Transverse colon (tissue), 4 donors: Measurements from ENCODE around the gene PRDM12. TPM values are rescaled to one million over a fixed set of nuclear protein-coding genes. Genes with fewer than 3 reads are reported as not detected.

Source experiments
- DNase-seq: peaks from one replicate; pipeline ENCODE4 v3.0.0-alpha.2; 2019
- H3K27ac ChIP-seq, 4 donors: fragments of 200-600 bp; sonication (generic); 2 replicates each; pipeline ENCODE4 v1.5.1; 2016 to 2018; ENCODE audit warnings: inconsistent platforms in 4 of 4
- H3K27me3 ChIP-seq: fragments of 200-600 bp; sonication (generic); 2 replicates; pipeline ENCODE4 v1.5.1; 2017; ENCODE audit warnings: inconsistent platforms
- H3K36me3 ChIP-seq, 4 donors: fragments of 200-600 bp; sonication (generic); 2 replicates each; pipeline ENCODE4 v1.5.1; 2017 to 2019; ENCODE audit warnings: inconsistent platforms in 4 of 4
- H3K4me1 ChIP-seq, 4 donors: fragments of 200-600 bp; sonication (generic); 2 replicates each; pipeline ENCODE4 v1.5.1; 2017 to 2020; ENCODE audit warnings: inconsistent platforms in 4 of 4
- H3K4me3 ChIP-seq, 4 donors: fragments of 200-600 bp; sonication (generic); 1 replicate in 1 of 4; 2 replicates in 3 of 4; pipeline versions ENCODE4 v1.5.1 to v1.6.1; 2017 to 2019; ENCODE audit warnings: inconsistent platforms in 4 of 4
- H3K9me3 ChIP-seq, 2 donors: fragments of 200-600 bp; sonication (generic); 2 replicates each; pipeline ENCODE4 v1.5.1; 2017 to 2019; ENCODE audit warnings: inconsistent platforms in 2 of 2
- CTCF ChIP-seq, 5 experiments: fragments of 200-600 bp in 3 of 5; fragments of 450-650 bp in 2 of 5; sonication (generic) in 3 of 5; IDR thresholded peaks; 1 replicate in 2 of 5; 2 replicates in 3 of 5; pipeline ENCODE4 v1.5.1; 2016 to 2017; ENCODE audit warnings: antibody characterized with exemption in 5 of 5, inconsistent platforms in 3 of 5, mild to moderate bottlenecking in 2 of 5, moderate library complexity in 1 of 5
- EP300 ChIP-seq: sonication (generic); formaldehyde crosslinking; IDR thresholded peaks from one replicate; pipeline ENCODE4 v1.6.1; 2017; ENCODE audit warnings: antibody characterized with exemption, low read depth
- POLR2A ChIP-seq: fragments of 450-650 bp; IDR thresholded peaks from one replicate; pipeline ENCODE4 v1.6.1; 2016; ENCODE audit warnings: antibody characterized with exemption, mild to moderate bottlenecking, moderate library complexity
- POLR2AphosphoS5 ChIP-seq, 3 donors: sonication (generic); formaldehyde crosslinking; IDR thresholded peaks; one replicate each; pipeline ENCODE4 v1.6.1; 2016; ENCODE audit warnings: antibody characterized with exemption in 3 of 3
- WGBS, 2 donors: methylation state at CpG; one replicate each; pipeline ENCODE4 v1.1.5; 2018; ENCODE audit warnings: low coverage in 1 of 2; 5-methylcytosine and 5-hydroxymethylcytosine counted together
- in situ Hi-C, 4 donors: fragments of 200-750 bp; cut with MboI; loops; one replicate each; pipeline versions ENCODE4 v1.15.0 to v1.15.1; 2017; ENCODE audit warnings: low sequenced_read_pairs in 3 of 4, low pct_ligation_motif_present in 1 of 4, low pct_unique_long_range_greater_than_20kb in 1 of 4
- intact Hi-C: fragments of 100-400 bp; cut with DNase I; formaldehyde crosslinking; loops from one replicate; pipeline ENCODE4 v1.15.1; 2023; ENCODE audit warnings: low total_unique reads
- total RNA-seq, 4 donors: library from RNA; depleted of rRNA; stranded (reverse); fragments of >200 nt; gene quantifications; one replicate each; pipeline ENCODE4 v1.1.0, GENCODE V29; 2016

PRDM12 gene
- total RNA-seq, 4 donors from 2014 or later, result not detected

DNA sequence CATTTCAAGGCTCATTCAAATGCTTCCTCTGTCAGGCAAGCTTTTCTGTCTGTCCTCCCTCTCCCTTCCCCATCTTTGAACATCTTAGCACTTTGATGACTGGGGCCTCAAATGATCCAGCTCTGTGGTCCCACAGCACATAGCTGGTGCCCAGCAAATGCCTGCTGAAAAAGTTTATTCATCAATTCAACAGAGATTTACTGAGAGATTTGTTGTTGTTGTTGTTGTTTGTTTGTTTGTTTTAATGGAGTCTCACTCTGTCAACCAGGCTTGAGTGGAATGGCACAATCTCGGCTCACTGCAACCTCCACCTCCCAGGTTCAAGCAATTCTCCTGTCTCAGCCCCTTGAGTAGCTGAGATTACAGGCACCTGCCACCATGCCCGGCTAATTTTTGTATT, 23.2 kb downstream of the PRDM12 start:
- Histone ChIP-seq H3K27ac (no peak overlapping the region), H3K9me3 (no peaks in the 10 kb centered on the region), H3K4me3 (no peak overlapping the region), H3K4me1 (peaks cover 0 to 10% (median 7%) of the 10 kb centered on the region in 4 donors), H3K36me3 (no peaks in the 10 kb centered on the region), H3K27me3 (no peaks in the 10 kb centered on the region)
- 80 to 84% methylated on average over 2 of the region's 2 CpGs for WGBS, 2 donors
- in situ Hi-C loops (loop anchor here in 1 of 4 donors (10.0 kb wide), 1 partner anchor 233 kb away; no protein-coding TSS in a partner anchor), intact Hi-C loops (no loop called here)
- TF ChIP-seq POLR2AphosphoS5 (IDR thresholded peaks at IDR 0.05) (no peak), CTCF (IDR thresholded peaks at IDR 0.05) (no peak), EP300 (no peak), POLR2A (no peak)
- DNase-seq, result no peak

DNA sequence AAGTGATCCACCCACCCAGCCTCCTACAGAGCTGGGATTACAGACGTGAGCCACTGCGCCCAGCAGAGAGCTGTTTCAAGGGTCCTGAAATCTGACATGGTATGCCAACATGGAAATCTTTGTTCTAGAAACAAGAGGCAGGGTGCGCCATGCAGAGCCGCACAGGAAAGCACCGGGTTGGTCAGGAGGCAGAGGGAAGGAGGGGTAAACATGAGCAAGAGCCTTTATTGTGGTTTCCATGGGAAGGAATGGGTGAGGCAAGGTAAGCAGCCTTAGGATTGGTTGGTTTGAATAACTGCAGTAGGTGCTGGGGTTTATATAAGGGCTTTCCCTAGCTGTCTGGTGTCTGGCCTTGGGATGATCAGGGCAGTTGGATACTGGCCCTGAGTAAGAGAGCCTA, 23.7 kb downstream of the PRDM12 start:
- TF ChIP-seq CTCF (IDR thresholded peaks at IDR 0.05) (no peak), POLR2AphosphoS5 (IDR thresholded peaks at IDR 0.05) (no peak), EP300 (no peak), POLR2A (no peak)
- no peaks in the 10 kb centered on the region for H3K27me3 ChIP-seq
- no peak for DNase-seq
- intact Hi-C loops, result no loop called here
- no peaks in the 10 kb centered on the region for H3K36me3 ChIP-seq
- 77% methylated on average over 5 of the region's 5 CpGs for WGBS, 2 donors
- H3K27ac ChIP-seq, result no peak overlapping the region
- in situ Hi-C loops, result loop anchor here in 1 of 4 donors (10.0 kb wide), 1 partner anchor 233 kb away; no protein-coding TSS in a partner anchor
- H3K4me3 ChIP-seq, result no peak overlapping the region
- H3K9me3 ChIP-seq, result no peaks in the 10 kb centered on the region
- peaks cover 0 to 13% (median 10%) of the 10 kb centered on the region in 4 donors for H3K4me1 ChIP-seq

DNA sequence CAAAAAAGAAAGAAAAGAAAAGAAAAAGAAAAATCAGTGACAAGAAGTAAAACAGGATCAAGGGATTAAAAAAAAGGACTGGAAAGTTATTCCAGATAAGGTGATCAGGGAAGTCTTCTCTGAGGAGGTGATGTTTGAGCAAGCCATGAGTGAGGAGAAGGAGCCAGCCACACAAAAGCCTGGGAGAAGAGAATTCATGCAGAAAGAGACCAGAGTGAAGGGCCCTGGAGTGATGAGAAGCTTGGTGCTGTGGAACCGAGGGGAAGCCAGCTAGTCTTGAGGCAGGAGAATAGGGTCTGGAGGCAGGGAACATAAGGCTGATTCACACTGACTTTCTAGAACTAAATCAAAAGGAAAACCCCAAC, 25.2 kb downstream of the PRDM12 start:
- Histone ChIP-seq H3K27ac (peak overlapping the region; percentile 81 to 88 (median 84)), H3K36me3 (no peaks in the 10 kb centered on the region), H3K4me3 (peak overlapping the region in 3 of 4 donors; percentile 16 to 48 (median 24)), H3K9me3 (no peaks in the 10 kb centered on the region), H3K4me1 (peaks cover 2 to 22% (median 19%) of the 10 kb centered on the region in 4 donors), H3K27me3 (no peaks in the 10 kb centered on the region)
- in situ Hi-C loops, result loop anchor here in 1 of 4 donors (10.0 kb wide), 1 partner anchor 235 kb away; no protein-coding TSS in a partner anchor
- DNase-seq, result no peak
- 22% methylated on average over 1 of the region's 1 CpG; no CpG with 5 or more reads in 1 of the 2 donors for WGBS, 2 donors
- intact Hi-C loops, result no loop called here
- no peak for TF ChIP-seq CTCF (IDR thresholded peaks at IDR 0.05)
- TF ChIP-seq EP300, result no peak
- TF ChIP-seq POLR2A, result no peak

DNA sequence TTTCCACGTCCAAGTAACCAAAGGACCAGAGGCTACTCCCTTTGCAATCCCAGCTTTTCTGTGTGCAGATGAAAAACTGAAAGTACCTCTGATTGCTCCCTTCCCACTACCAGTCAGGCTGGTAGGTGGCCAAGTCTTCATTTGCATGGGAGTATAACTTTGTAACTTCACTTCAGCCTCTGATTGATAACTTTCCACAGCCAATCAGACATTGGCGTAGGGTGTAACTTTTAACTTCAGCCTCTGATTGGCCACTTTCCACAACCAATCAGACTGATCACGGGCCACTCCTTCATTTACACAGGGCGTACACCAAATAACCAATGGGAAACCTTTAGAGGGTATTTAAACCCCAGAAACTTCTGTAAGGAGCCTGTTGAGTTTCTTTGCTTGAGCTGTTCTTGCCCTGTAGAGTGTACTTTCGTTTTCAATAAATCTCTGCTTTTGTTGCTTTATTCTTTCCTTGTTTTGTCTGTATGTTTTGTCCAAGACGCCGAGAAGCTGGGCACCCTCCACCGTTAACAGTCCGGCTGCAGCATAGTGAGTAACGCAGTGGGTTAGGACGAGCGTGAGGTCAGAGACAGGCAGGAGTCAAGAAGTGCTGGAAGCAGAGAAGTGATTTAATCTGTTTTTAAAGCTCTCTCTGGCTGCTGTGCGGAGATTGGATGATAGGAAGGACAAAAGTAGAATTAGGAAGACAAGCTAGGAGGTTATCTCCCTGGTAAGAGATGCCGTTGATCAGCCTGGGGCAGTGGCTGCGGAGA, 25.7 kb downstream of the PRDM12 start:
- Histone ChIP-seq H3K4me1 (peaks cover 2 to 27% (median 24%) of the 10 kb centered on the region in 4 donors), H3K9me3 (no peaks in the 10 kb centered on the region), H3K27me3 (no peaks in the 10 kb centered on the region), H3K27ac (peak overlapping the region; percentile 84 to 88 (median 84)), H3K36me3 (no peaks in the 10 kb centered on the region), H3K4me3 (peak overlapping the region in 3 of 4 donors; percentile 20 to 48 (median 33))
- TF ChIP-seq EP300 (no peak), POLR2A (peak; percentile 95), CTCF (IDR thresholded peaks at IDR 0.05) (no peak), POLR2AphosphoS5 (IDR thresholded peaks at IDR 0.05) (peak; percentile 61 to 95 (median 95))
- intact Hi-C loops (no loop called here), in situ Hi-C loops (loop anchor here in 1 of 4 donors (10.0 kb wide), 1 partner anchor 235 kb away; no protein-coding TSS in a partner anchor)
- DNase-seq, result peak; percentile 83
- WGBS, 2 donors, result 27 to 44% methylated on average over 8 to 15 of the region's 15 CpGs
